ENCODE data around the gene PGLYRP2.

The PGLYRP2 gene

GRCh38 chr19:15502264-15502663 is 23.0 kb upstream of the PGLYRP2 start:
- TF ChIP-seq, protein P1, sequence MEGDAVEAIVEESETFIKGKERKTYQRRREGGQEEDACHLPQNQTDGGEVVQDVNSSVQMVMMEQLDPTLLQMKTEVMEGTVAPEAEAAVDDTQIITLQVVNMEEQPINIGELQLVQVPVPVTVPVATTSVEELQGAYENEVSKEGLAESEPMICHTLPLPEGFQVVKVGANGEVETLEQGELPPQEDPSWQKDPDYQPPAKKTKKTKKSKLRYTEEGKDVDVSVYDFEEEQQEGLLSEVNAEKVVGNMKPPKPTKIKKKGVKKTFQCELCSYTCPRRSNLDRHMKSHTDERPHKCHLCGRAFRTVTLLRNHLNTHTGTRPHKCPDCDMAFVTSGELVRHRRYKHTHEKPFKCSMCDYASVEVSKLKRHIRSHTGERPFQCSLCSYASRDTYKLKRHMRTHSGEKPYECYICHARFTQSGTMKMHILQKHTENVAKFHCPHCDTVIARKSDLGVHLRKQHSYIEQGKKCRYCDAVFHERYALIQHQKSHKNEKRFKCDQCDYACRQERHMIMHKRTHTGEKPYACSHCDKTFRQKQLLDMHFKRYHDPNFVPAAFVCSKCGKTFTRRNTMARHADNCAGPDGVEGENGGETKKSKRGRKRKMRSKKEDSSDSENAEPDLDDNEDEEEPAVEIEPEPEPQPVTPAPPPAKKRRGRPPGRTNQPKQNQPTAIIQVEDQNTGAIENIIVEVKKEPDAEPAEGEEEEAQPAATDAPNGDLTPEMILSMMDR (IDR thresholded peaks at IDR 0.05), result no peak
- H3K27me3 ChIP-seq (ENCODE audit: control insufficient read depth, insufficient read depth, low read length), result no peaks in the 10 kb centered on the region
- H3K4me2 ChIP-seq (ENCODE audit: low read length), result no peak overlapping the region
- H3K9me3 ChIP-seq (ENCODE audit: control insufficient read depth, low read length), result no peaks in the 10 kb centered on the region
- no peak overlapping the region for H3K4me3 ChIP-seq (ENCODE audit: low read depth, low read length)
- H3K36me3 ChIP-seq (ENCODE audit: control insufficient read depth, insufficient read depth, low read length), result no peaks in the 10 kb centered on the region
- H3K4me1 ChIP-seq, result no peaks in the 10 kb centered on the region
- no peak overlapping the region for H3K9ac ChIP-seq
- no peaks in the 10 kb centered on the region for H3K79me2 ChIP-seq
- H2AFZ ChIP-seq, result no peak overlapping the region
- H3K27ac ChIP-seq, result no peak overlapping the region

GRCh38 chr19:15501596-15501995 is 22.3 kb upstream of the PGLYRP2 start:
- Histone ChIP-seq H3K4me2 (ENCODE audit: low read length) (no peak overlapping the region), H3K9ac (no peak overlapping the region), H3K27ac (no peak overlapping the region), H2AFZ (no peak overlapping the region), H3K4me1 (no peaks in the 10 kb centered on the region), H3K9me3 (ENCODE audit: control insufficient read depth, low read length) (no peaks in the 10 kb centered on the region), H3K27me3 (ENCODE audit: control insufficient read depth, insufficient read depth, low read length) (no peaks in the 10 kb centered on the region), H3K79me2 (no peaks in the 10 kb centered on the region), H3K36me3 (ENCODE audit: control insufficient read depth, insufficient read depth, low read length) (no peaks in the 10 kb centered on the region), H3K4me3 (ENCODE audit: low read depth, low read length) (no peak overlapping the region)
- TF ChIP-seq, protein P1 (IDR thresholded peaks at IDR 0.05), result no peak

DNA sequence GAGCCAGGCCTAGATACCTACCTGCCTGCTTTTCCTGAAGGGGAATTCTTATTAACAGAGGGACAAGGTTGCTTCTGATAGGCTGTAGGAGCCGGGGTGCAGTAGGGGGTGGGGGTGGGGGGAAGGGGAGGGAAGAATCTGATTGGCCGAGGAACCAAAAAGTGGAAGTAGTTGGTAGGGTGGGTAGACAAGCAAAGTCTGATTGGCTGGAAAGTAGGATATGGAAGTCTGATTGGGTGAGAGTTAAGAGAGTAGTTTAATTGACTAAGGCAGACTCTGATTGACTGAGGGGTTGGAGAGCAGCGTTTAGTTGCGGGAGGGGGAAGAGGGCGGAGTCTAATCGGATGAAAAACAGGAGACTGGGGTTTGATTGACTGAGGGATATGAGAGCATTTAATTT is 19.6 kb upstream of the PGLYRP2 start:
- TF ChIP-seq, protein P1 (IDR thresholded peaks at IDR 0.05), result no peak
- Histone ChIP-seq H2AFZ (no peak overlapping the region), H3K79me2 (no peaks in the 10 kb centered on the region), H3K4me2 (ENCODE audit: low read length) (no peak overlapping the region), H3K36me3 (ENCODE audit: control insufficient read depth, insufficient read depth, low read length) (no peaks in the 10 kb centered on the region), H3K27me3 (ENCODE audit: control insufficient read depth, insufficient read depth, low read length) (no peaks in the 10 kb centered on the region), H3K4me3 (ENCODE audit: low read depth, low read length) (no peak overlapping the region), H3K4me1 (no peaks in the 10 kb centered on the region), H3K9ac (no peak overlapping the region), H3K9me3 (ENCODE audit: control insufficient read depth, low read length) (no peaks in the 10 kb centered on the region), H3K27ac (no peak overlapping the region)

DNA sequence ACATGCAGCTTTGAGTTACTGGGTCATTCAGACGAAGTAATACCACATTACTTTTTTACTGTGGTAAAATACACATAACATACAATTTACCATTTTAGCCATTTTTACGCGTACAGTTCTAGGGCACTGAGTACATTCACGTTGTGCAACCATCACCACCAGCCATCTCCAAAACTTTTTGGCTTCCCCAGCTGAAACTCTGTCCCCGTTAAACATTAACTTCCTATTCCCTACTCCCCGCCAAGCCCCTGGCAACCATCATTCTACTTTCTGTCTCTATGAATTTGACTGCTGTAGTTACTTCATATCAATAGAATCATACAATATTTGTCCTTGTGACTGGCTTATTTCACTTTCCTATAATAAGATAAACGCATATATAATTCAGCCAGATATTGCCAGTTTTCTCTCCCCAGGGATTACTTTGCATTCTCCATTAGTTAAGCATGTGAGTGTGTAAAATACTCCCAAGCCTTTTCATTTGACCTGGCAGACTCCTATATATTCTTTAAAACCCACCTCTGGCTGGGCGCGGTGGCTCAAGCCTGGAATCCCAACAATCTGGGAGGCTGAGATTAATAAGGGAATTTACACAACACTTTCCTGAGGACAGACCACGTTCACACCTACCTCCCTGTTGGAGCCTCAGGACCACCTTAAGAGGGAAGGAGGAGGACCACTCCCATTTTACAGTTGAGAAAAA is 19.0 kb upstream of the PGLYRP2 start:
- Histone ChIP-seq H3K9ac (no peak overlapping the region), H3K9me3 (ENCODE audit: control insufficient read depth, low read length) (no peaks in the 10 kb centered on the region), H3K4me3 (ENCODE audit: low read depth, low read length) (no peak overlapping the region), H3K36me3 (ENCODE audit: control insufficient read depth, insufficient read depth, low read length) (no peaks in the 10 kb centered on the region), H3K27me3 (ENCODE audit: control insufficient read depth, insufficient read depth, low read length) (no peaks in the 10 kb centered on the region), H3K4me2 (ENCODE audit: low read length) (no peak overlapping the region), H3K4me1 (no peaks in the 10 kb centered on the region), H2AFZ (no peak overlapping the region), H3K79me2 (no peaks in the 10 kb centered on the region), H3K27ac (no peak overlapping the region)
- TF ChIP-seq, protein P1 (IDR thresholded peaks at IDR 0.05), result no peak

DNA sequence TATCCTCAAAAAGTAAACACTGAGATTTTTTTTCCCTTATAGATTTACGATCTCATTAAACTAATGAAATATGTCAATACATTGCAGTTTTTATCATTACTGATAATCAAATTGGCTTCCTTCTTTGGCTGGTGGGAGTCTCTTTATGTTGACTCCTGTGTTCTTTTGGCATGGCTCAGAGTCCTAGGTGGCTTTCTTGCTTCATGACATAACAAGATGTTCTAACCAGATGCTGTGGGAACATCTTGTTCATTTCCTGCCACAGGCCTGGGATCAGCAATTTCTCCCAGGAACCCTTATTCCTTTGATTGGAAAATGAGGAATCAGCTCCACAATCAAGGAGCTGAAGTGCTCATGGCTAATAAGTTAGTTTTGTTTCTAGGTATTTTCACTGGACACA is 15.8 kb upstream of the PGLYRP2 start:
- TF ChIP-seq, protein P1 (IDR thresholded peaks at IDR 0.05), result no peak
- H3K9me3 ChIP-seq (ENCODE audit: control insufficient read depth, low read length), result no peaks in the 10 kb centered on the region
- no peak overlapping the region for H2AFZ ChIP-seq
- H3K27me3 ChIP-seq (ENCODE audit: control insufficient read depth, insufficient read depth, low read length), result no peaks in the 10 kb centered on the region
- no peaks in the 10 kb centered on the region for H3K79me2 ChIP-seq
- H3K9ac ChIP-seq, result no peak overlapping the region
- H3K4me3 ChIP-seq (ENCODE audit: low read depth, low read length), result no peak overlapping the region
- H3K27ac ChIP-seq, result no peak overlapping the region
- H3K4me1 ChIP-seq, result no peaks in the 10 kb centered on the region
- no peaks in the 10 kb centered on the region for H3K36me3 ChIP-seq (ENCODE audit: control insufficient read depth, insufficient read depth, low read length)
- no peak overlapping the region for H3K4me2 ChIP-seq (ENCODE audit: low read length)
